Measurements from ENCODE around the gene MLPH. TPM values are rescaled to one million over a fixed set of nuclear protein-coding genes. Genes with fewer than 3 reads are reported as not detected.

MLPH gene
- total and polyA plus RNA-seq, 2 of the 4 experiments (the other 2 are of a cell fraction): 13.8 to 21.6 TPM

GRCh38 chr2:237590272-237591140, 103.5 kb downstream of the MLPH start, which contains the start of gene RAB17:
TSS of gene RAB17 (minus strand) at chr2:237590734. CDS start at chr2:237586154, 4,580 bp downstream.
- H4K5ac ChIP-seq (ENCODE audit: low read depth, low read length): no peak within 1 kb of the TSS
- no peak for TF ChIP-seq CHD1 (IDR thresholded peaks at IDR 0.05; ENCODE audit: low read depth, low read length)
- peak; percentile 72 for TF ChIP-seq BHLHE40 (IDR thresholded peaks at IDR 0.05; ENCODE audit: low read depth, low read length)
- no peak for TF ChIP-seq CEBPB (IDR thresholded peaks at IDR 0.05; ENCODE audit: low read depth, low read length)
- TF ChIP-seq FOS (IDR thresholded peaks at IDR 0.05; ENCODE audit: low read depth, low read length): peak; percentile 26; the same call in 1 of the 2 replicates
- H2BK5ac ChIP-seq (ENCODE audit: low read depth, low read length, poor library complexity, severe bottlenecking): no peak within 1 kb of the TSS
- no peak within 1 kb of the TSS for H3K27ac ChIP-seq (ENCODE audit: insufficient read depth, low read length)
- H3K56ac ChIP-seq (ENCODE audit: extremely low read depth, insufficient read depth, low read length): no peak within 1 kb of the TSS
- no peaks in the 10 kb centered on the region for H3K27me3 ChIP-seq (ENCODE audit: control insufficient read depth, insufficient read depth, low read length)
- no peak within 1 kb of the TSS for H3K9ac ChIP-seq (ENCODE audit: low read depth, low read length)
- H3K18ac ChIP-seq (ENCODE audit: low read depth, low read length): no peak within 1 kb of the TSS
- H4K91ac ChIP-seq (ENCODE audit: insufficient read depth, low read depth, low read length): no peak within 1 kb of the TSS
- H2BK15ac ChIP-seq (ENCODE audit: low read depth, low read length): no peak within 1 kb of the TSS
- H3K4me2 ChIP-seq (ENCODE audit: low read depth, low read length): no peak within 1 kb of the TSS
- no peaks in the 10 kb centered on the region for H3K79me1 ChIP-seq (ENCODE audit: low read depth in 1 of 2, low read length in 2 of 2)
- POLR2A ChIA-PET (ENCODE audit: unreplicated experiment): no interaction called here
- H3K4ac ChIP-seq (ENCODE audit: low read depth, low read length): no peak within 1 kb of the TSS
- intact Hi-C loops (cut with micrococcal nuclease): no loop called here
- dilution Hi-C loops (cut with HindIII; ENCODE audit: low sequenced_read_pairs, unreplicated experiment): no loop called here
- CTCF ChIA-PET: no interaction called here
- no peak within 1 kb of the TSS for H3K23ac ChIP-seq (ENCODE audit: low read depth, low read length)
- H2BK20ac ChIP-seq (ENCODE audit: low read depth, low read length): peak within 1 kb of the TSS; percentile 63; the same call in 1 of the 2 replicates
- H3K14ac ChIP-seq (replicated peaks; ENCODE audit: low read depth, low read length): 0 out of 2 replicates have a peak within 1 kb of the TSS, but pooled peaks have one; percentile 48
- no peak within 1 kb of the TSS for H4K8ac ChIP-seq (ENCODE audit: low read depth in 2 of 2, low read length in 2 of 2)
- no peaks in the 10 kb centered on the region for H3K9me1 ChIP-seq (ENCODE audit: insufficient read depth, low read length)
- H3K36me3 ChIP-seq (ENCODE audit: control insufficient read depth, insufficient read depth, low read length): no peaks in the 10 kb centered on the region
- 70% methylated on average over 10 of the region's 16 CpGs; no CpG with 5 or more reads in 1 of the 2 experiments for WGBS, 2 experiments (ENCODE audit: extremely low coverage in 2 of 2, insufficient read length in 1 of 2)
- peak; percentile 39 for DNase-seq
- in situ Hi-C loops (cut with MboI; ENCODE audit: low sequenced_read_pairs): loop anchor here (5.0 kb wide), 1 partner anchor 152 kb away; no protein-coding TSS in a partner anchor
- peak within 1 kb of the TSS; percentile 26 for H2AFZ ChIP-seq (replicated peaks; ENCODE audit: low read length, poor library complexity)
- H2AK9ac ChIP-seq (replicated peaks; ENCODE audit: low read depth, low read length, poor library complexity): peak within 1 kb of the TSS; percentile 62
- H3K4me1 ChIP-seq (ENCODE audit: control insufficient read depth, insufficient read depth, low read length): peaks cover 6% of the 10 kb centered on the region
- no peak within 1 kb of the TSS for H2BK120ac ChIP-seq (ENCODE audit: low read depth, low read length)
- peaks cover 3% of the 10 kb centered on the region; the same call in 1 of the 2 replicates for H3K9me3 ChIP-seq (ENCODE audit: control insufficient read depth, insufficient read depth, low read length)
- ATAC-seq (ENCODE audit: low read depth): no peak
- no TSS peak for BruUV-seq (replicated peaks)
- no peaks in the 10 kb centered on the region for H4K20me1 ChIP-seq (ENCODE audit: insufficient read depth, low read length)
- H2AK5ac ChIP-seq (ENCODE audit: low read depth, low read length): no peak within 1 kb of the TSS
- H3K4me3 ChIP-seq (ENCODE audit: insufficient read depth, low read depth, low read length): no peak within 1 kb of the TSS

All from IMR-90 (cell line).